Activated CD8-positive, alpha-beta memory T cell treated with anti-CD3 and anti-CD28 coated beads, Interleukin-2, amount 10 ng/mL, durations not matched to agents 7 days and 5 days (primary cell): ENCODE measurements around the gene GMDS. TPM values are rescaled to one million over a fixed set of nuclear protein-coding genes. Genes with fewer than 3 reads are reported as not detected.

Experiments used
- ATAC-seq: fragments of 150-1000 bp; cut with Tn5 transposase; one replicate; pipeline ENCODE4 v1.10.0; 2021; ENCODE audit warnings: moderate library complexity
- CTCF ChIA-PET: fragments of 350-600 bp; sonication (Branson Sonifier 250); formaldehyde crosslinking; loops from one replicate; lab custom pipeline; 2021; ENCODE audit warnings: antibody characterized with exemption; lab: Charles Lee
- DNase-seq: peaks from one replicate; pipeline ENCODE4 v3.0.0-alpha.2; 2020
- H3K27ac Mint-ChIP-seq: one replicate; pipeline ENCODE4 v1.8.0; 2021; ENCODE audit warnings: mild to moderate bottlenecking, mixed read lengths
- H3K27me3 Mint-ChIP-seq: one replicate; pipeline ENCODE4 v1.8.0; 2021; ENCODE audit warnings: mixed read lengths
- H3K36me3 Mint-ChIP-seq: one replicate; pipeline ENCODE4 v1.8.0; 2021; ENCODE audit warnings: mild to moderate bottlenecking, mixed read lengths
- H3K4me1 Mint-ChIP-seq: one replicate; pipeline ENCODE4 v1.8.0; 2021; ENCODE audit warnings: mixed read lengths
- H3K4me3 Mint-ChIP-seq: one replicate; pipeline ENCODE4 v1.8.0; 2021; ENCODE audit warnings: mild to moderate bottlenecking, moderate library complexity, mixed read lengths
- H3K9me3 Mint-ChIP-seq: one replicate; pipeline ENCODE4 v1.8.0; 2022; ENCODE audit warnings: low read depth, mixed read lengths
- total RNA-seq, 2 experiments: library from RNA; stranded (reverse); gene quantifications; one replicate each; pipeline ENCODE4 v1.2.3, GENCODE V29; 2021

The GMDS gene
- total RNA-seq, 2 experiments from 2014 or later, result 28.2 to 36.9 TPM

GRCh38 chr6:1613688-1614447, 631.5 kb downstream of the GMDS start:
- Mint-ChIP-seq H3K4me3 (no peak overlapping the region), H3K27me3 (peaks cover 64% of the 10 kb centered on the region), H3K36me3 (peaks cover 4% of the 10 kb centered on the region), H3K27ac (no peak overlapping the region), H3K9me3 (no peaks in the 10 kb centered on the region), H3K4me1 (peaks cover 13% of the 10 kb centered on the region)
- CTCF ChIA-PET, result interaction anchor here (1.0 to 1.7 kb wide), 3 partner anchors 18 to 581 kb away, joined by 3 to 7 read pairs (median 3); no protein-coding TSS in a partner anchor
- no peak for DNase-seq
- ATAC-seq, result no peak

GRCh38 chr6:1613346-1613687, 632.1 kb downstream of the GMDS start:
- CTCF ChIA-PET, result interaction anchor here (1.9 kb wide), 1 partner anchor 17 kb away, joined by 8 read pairs; no protein-coding TSS in a partner anchor
- DNase-seq, result no peak
- peaks cover 17% of the 10 kb centered on the region for H3K4me1 Mint-ChIP-seq
- H3K36me3 Mint-ChIP-seq, result peaks cover 4% of the 10 kb centered on the region
- ATAC-seq, result no peak
- H3K27me3 Mint-ChIP-seq, result peaks cover 63% of the 10 kb centered on the region
- no peak overlapping the region for H3K27ac Mint-ChIP-seq
- H3K9me3 Mint-ChIP-seq, result no peaks in the 10 kb centered on the region
- no peak overlapping the region for H3K4me3 Mint-ChIP-seq

- H3K4me3 Mint-ChIP-seq, result no peak overlapping the region
- no peaks in the 10 kb centered on the region for H3K9me3 Mint-ChIP-seq
- peaks cover 17% of the 10 kb centered on the region for H3K4me1 Mint-ChIP-seq
- H3K27ac Mint-ChIP-seq, result no peak overlapping the region
- no peak for DNase-seq
- peaks cover 4% of the 10 kb centered on the region for H3K36me3 Mint-ChIP-seq
- ATAC-seq, result no peak
- CTCF ChIA-PET, result interaction anchor here (1.9 kb wide), 1 partner anchor 16 kb away, joined by 8 read pairs; no protein-coding TSS in a partner anchor
- peaks cover 63% of the 10 kb centered on the region for H3K27me3 Mint-ChIP-seq
Measured at GRCh38 chr6:1612974-1613306, 632.5 kb downstream of the GMDS start.

GRCh38 chr6:1612299-1612973, 633.0 kb downstream of the GMDS start:
- Mint-ChIP-seq H3K36me3 (peaks cover 4% of the 10 kb centered on the region), H3K27ac (peak overlapping the region; percentile 77), H3K4me3 (peak overlapping the region; percentile 72), H3K9me3 (no peaks in the 10 kb centered on the region), H3K27me3 (peaks cover 63% of the 10 kb centered on the region), H3K4me1 (peaks cover 20% of the 10 kb centered on the region)
- CTCF ChIA-PET, result interaction anchor here (0.7 to 1.9 kb wide), 5 partner anchors 8 to 1022 kb away, joined by 3 to 8 read pairs (median 6); no protein-coding TSS in a partner anchor
- DNase-seq (no peak), ATAC-seq (no peak)

GRCh38 chr6:1611572-1612298, 633.7 kb downstream of the GMDS start:
- peaks cover 63% of the 10 kb centered on the region for H3K27me3 Mint-ChIP-seq
- peak overlapping the region; percentile 72 for H3K4me3 Mint-ChIP-seq
- CTCF ChIA-PET, result interaction anchor here (0.7 to 1.9 kb wide), 5 partner anchors 9 to 1023 kb away, joined by 3 to 8 read pairs (median 6); no protein-coding TSS in a partner anchor
- peak overlapping the region; percentile 77 for H3K27ac Mint-ChIP-seq
- H3K4me1 Mint-ChIP-seq, result peaks cover 26% of the 10 kb centered on the region
- no peak for ATAC-seq
- peaks cover 4% of the 10 kb centered on the region for H3K36me3 Mint-ChIP-seq
- no peak for DNase-seq
- no peaks in the 10 kb centered on the region for H3K9me3 Mint-ChIP-seq

- ATAC-seq, result no peak
- H3K27me3 Mint-ChIP-seq, result peaks cover 64% of the 10 kb centered on the region
- H3K27ac Mint-ChIP-seq, result no peak overlapping the region
- DNase-seq, result no peak
- no peaks in the 10 kb centered on the region for H3K9me3 Mint-ChIP-seq
- CTCF ChIA-PET, result interaction anchor here (1.4 to 1.9 kb wide), 3 partner anchors 9 to 493 kb away, joined by 6 to 8 read pairs (median 7); no protein-coding TSS in a partner anchor
- H3K4me3 Mint-ChIP-seq, result no peak overlapping the region
- peaks cover 26% of the 10 kb centered on the region for H3K4me1 Mint-ChIP-seq
- peaks cover 4% of the 10 kb centered on the region for H3K36me3 Mint-ChIP-seq
Measured at GRCh38 chr6:1611322-1611571, 634.2 kb downstream of the GMDS start.

- DNase-seq (no peak), ATAC-seq (peak; percentile 13)
- Mint-ChIP-seq H3K4me3 (peak overlapping the region; percentile 59), H3K36me3 (peaks cover 4% of the 10 kb centered on the region), H3K27me3 (peaks cover 64% of the 10 kb centered on the region), H3K4me1 (peaks cover 30% of the 10 kb centered on the region), H3K27ac (peak overlapping the region; percentile 69), H3K9me3 (no peaks in the 10 kb centered on the region)
- CTCF ChIA-PET, result interaction anchor here (0.6 to 1.9 kb wide), 5 partner anchors 8 to 838 kb away, joined by 3 to 7 read pairs (median 4); no protein-coding TSS in a partner anchor
Measured at GRCh38 chr6:1610497-1611321, 634.7 kb downstream of the GMDS start.

GRCh38 chr6:1609648-1610496, 635.5 kb downstream of the GMDS start, which contains the start of gene FOXC1:
Gene FOXC1, plus strand, starts transcription at chr6:1609915. Its CDS starts 531 bp downstream, at chr6:1610446.
- DNase-seq (peak; percentile 54), ATAC-seq (peak; percentile 59)
- CTCF ChIA-PET, result interaction anchor here (0.6 to 1.6 kb wide), 4 partner anchors 9 to 1620 kb away, joined by 3 to 4 read pairs (median 4); no protein-coding TSS in a partner anchor
- Mint-ChIP-seq H3K27ac (peak within 1 kb of the TSS; percentile 69), H3K4me3 (peak within 1 kb of the TSS; percentile 59), H3K9me3 (no peaks in the 10 kb centered on the region), H3K4me1 (peaks cover 33% of the 10 kb centered on the region), H3K36me3 (peaks cover 4% of the 10 kb centered on the region), H3K27me3 (peaks cover 65% of the 10 kb centered on the region)

- ATAC-seq (no peak), DNase-seq (no peak)
- peaks cover 33% of the 10 kb centered on the region for H3K4me1 Mint-ChIP-seq
- H3K27me3 Mint-ChIP-seq, result peaks cover 65% of the 10 kb centered on the region
- no peak overlapping the region for H3K4me3 Mint-ChIP-seq
- H3K9me3 Mint-ChIP-seq, result no peaks in the 10 kb centered on the region
- peaks cover 4% of the 10 kb centered on the region for H3K36me3 Mint-ChIP-seq
- H3K27ac Mint-ChIP-seq, result no peak overlapping the region
- CTCF ChIA-PET, result interaction anchor here (1.3 to 4.6 kb wide), 3 partner anchors 8 to 212 kb away, joined by 3 to 21 read pairs (median 3); no protein-coding TSS in a partner anchor
Measured at GRCh38 chr6:1609041-1609647, 636.3 kb downstream of the GMDS start.

- H3K4me1 Mint-ChIP-seq, result peaks cover 29% of the 10 kb centered on the region
- peak overlapping the region; percentile 61 for H3K27ac Mint-ChIP-seq
Measured at GRCh38 chr6:1608222-1609040, 637.0 kb downstream of the GMDS start.

More at GRCh38 chr6:1608222-1609040, 637.0 kb downstream of the GMDS start:
- H3K4me3 Mint-ChIP-seq, result peak overlapping the region; percentile 46
- peaks cover 4% of the 10 kb centered on the region for H3K36me3 Mint-ChIP-seq
- ATAC-seq, result no peak
- H3K9me3 Mint-ChIP-seq, result no peaks in the 10 kb centered on the region
- DNase-seq, result no peak
- CTCF ChIA-PET, result interaction anchor here (1.3 to 4.6 kb wide), 3 partner anchors 12 to 211 kb away, joined by 3 to 21 read pairs (median 3); no protein-coding TSS in a partner anchor
- H3K27me3 Mint-ChIP-seq, result peaks cover 67% of the 10 kb centered on the region
